ENCODE results near the gene FBXL16. TPM values are rescaled to one million over a fixed set of nuclear protein-coding genes. Genes with fewer than 3 reads are reported as not detected.
A peak's percentile ranks its signal among the peaks of the same experiment; 100 is the strongest.

FBXL16 gene
- total and polyA plus RNA-seq, 9 of the 15 experiments (the other 6 are each of a cell fraction or from before 2014, with no cell fraction given) = 0.21 to 8.2 (median 1.7) TPM

DNA sequence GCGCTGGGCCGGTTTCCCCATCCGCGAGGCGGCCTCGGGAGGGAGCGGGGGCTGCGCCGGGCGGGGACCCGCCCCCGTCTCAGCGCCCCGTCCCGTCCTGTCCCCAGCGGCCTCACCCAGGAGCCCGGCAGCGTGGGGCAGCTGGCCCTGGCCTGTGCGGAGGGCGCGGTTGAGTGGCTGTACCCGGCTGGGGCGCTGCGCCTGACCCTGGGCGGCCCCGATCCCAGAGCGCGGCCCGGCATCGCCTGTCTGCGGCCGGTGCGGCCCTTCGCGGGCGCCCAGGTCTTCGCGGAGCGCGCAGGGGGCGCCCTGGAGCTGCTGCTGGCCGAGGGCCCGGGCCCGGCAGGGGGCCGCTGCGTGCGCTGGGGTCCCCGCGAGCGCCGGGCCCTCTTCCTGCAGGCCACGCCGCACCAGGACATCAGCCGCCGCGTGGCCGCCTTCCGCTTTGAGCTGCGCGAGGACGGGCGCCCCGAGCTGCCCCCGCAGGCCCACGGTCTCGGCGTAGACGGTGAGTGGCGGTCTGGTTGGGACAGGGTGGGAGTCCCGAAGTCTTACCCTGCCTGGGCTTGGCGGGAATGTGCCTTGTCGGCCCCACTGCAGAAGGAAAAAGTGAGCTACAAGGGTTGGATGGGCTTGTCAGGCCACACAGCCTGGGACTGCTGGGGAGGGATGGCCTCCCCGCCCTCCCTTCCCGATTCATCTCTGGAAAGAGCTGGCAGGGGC, 10.0 kb upstream of the FBXL16 start (continued):
- TF ChIP-seq REST (IDR thresholded peaks at IDR 0.05; ENCODE audit: borderline replicate concordance) = no peak
- 0 out of 2 replicates have a peak, but pooled peaks have one; percentile 34 for TF ChIP-seq REST (CRISPR knock-in tag; IDR thresholded peaks at IDR 0.05; ENCODE audit: low read depth)
- no peak for TF ChIP-seq STAT5B (CRISPR knock-in tag; IDR thresholded peaks at IDR 0.05)
- 0 out of 2 replicates have a peak, but pooled peaks have one; percentile 56 for TF ChIP-seq ZNF282 (CRISPR knock-in tag; IDR thresholded peaks at IDR 0.05)
- peak; percentile 84 for TF ChIP-seq CXXC5 (CRISPR knock-in tag; IDR thresholded peaks at IDR 0.05)
- TF ChIP-seq CHD1 (IDR thresholded peaks at IDR 0.05; ENCODE audit: low read length) = no peak
- TF ChIP-seq RCOR1 (IDR thresholded peaks at IDR 0.05; ENCODE audit: borderline replicate concordance in 1 of 2, low read depth in 2 of 2, low read length in 2 of 2) = 0 out of 4 replicates have a peak, but pooled peaks of 1 of the 2 experiments have one; percentile 4
- no peak for TF ChIP-seq ZNF146 (CRISPR knock-in tag; IDR thresholded peaks at IDR 0.05; ENCODE audit: unreplicated experiment)
- TF ChIP-seq PRMT5 (CRISPR knock-in tag; IDR thresholded peaks at IDR 0.05) = no peak
- TF ChIP-seq, protein P1, sequence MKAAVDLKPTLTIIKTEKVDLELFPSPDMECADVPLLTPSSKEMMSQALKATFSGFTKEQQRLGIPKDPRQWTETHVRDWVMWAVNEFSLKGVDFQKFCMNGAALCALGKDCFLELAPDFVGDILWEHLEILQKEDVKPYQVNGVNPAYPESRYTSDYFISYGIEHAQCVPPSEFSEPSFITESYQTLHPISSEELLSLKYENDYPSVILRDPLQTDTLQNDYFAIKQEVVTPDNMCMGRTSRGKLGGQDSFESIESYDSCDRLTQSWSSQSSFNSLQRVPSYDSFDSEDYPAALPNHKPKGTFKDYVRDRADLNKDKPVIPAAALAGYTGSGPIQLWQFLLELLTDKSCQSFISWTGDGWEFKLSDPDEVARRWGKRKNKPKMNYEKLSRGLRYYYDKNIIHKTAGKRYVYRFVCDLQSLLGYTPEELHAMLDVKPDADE (conservative IDR thresholded peaks at IDR 0.05; ENCODE audit: control insufficient read depth, low read depth, low read length) = no peak
- TF ChIP-seq RBFOX2 (IDR thresholded peaks at IDR 0.05; ENCODE audit: low read depth, low read length) = 0 out of 2 replicates have a peak, but pooled peaks have one; percentile 11
- TF ChIP-seq FOSL1 (tag; conservative IDR thresholded peaks at IDR 0.05) = no peak
- TF ChIP-seq, protein P2, sequence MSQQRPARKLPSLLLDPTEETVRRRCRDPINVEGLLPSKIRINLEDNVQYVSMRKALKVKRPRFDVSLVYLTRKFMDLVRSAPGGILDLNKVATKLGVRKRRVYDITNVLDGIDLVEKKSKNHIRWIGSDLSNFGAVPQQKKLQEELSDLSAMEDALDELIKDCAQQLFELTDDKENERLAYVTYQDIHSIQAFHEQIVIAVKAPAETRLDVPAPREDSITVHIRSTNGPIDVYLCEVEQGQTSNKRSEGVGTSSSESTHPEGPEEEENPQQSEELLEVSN (IDR thresholded peaks at IDR 0.05; ENCODE audit: borderline replicate concordance in 1 of 2, extremely low read depth in 1 of 2, insufficient read depth in 1 of 2, insufficient read length in 1 of 2, low read depth in 1 of 2, low read length in 1 of 2, poor library complexity in 1 of 2, severe bottlenecking in 1 of 2) = peak; percentile 28 to 59
- TF ChIP-seq CEBPG (CRISPR knock-in tag; IDR thresholded peaks at IDR 0.05) = no peak
- TF ChIP-seq CEBPG (tag; conservative IDR thresholded peaks at IDR 0.05 in 1 of 2, IDR thresholded peaks at IDR 0.05 in 1 of 2) = no peak
- TF ChIP-seq, protein P3, sequence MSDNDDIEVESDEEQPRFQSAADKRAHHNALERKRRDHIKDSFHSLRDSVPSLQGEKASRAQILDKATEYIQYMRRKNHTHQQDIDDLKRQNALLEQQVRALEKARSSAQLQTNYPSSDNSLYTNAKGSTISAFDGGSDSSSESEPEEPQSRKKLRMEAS (CRISPR knock-in tag; IDR thresholded peaks at IDR 0.05) = peak; percentile 60
- TF ChIP-seq ZNF785 (CRISPR knock-in tag; IDR thresholded peaks at IDR 0.05) = no peak

Data from K562 (cell line).